ENCODE data around the gene CCT2.

Gene CCT2

GRCh38 chr12:69648476-69648875 lies 63.2 kb downstream of the CCT2 start:
- TF ChIP-seq CTCF (conservative IDR thresholded peaks at IDR 0.05; ENCODE audit: low read depth, low read length): no peak
- H3K4me3 ChIP-seq (ENCODE audit: low read depth, low read length): no peak overlapping the region
- DNase-seq (ENCODE audit: low read depth): peak; percentile 85

GRCh38 chr12:69649529-69649928 lies 64.3 kb downstream of the CCT2 start:
- H3K4me3 ChIP-seq (ENCODE audit: low read depth, low read length): no peak overlapping the region
- peak; percentile 13 for TF ChIP-seq CTCF (conservative IDR thresholded peaks at IDR 0.05; ENCODE audit: low read depth, low read length)
- DNase-seq (ENCODE audit: low read depth): no peak

All from choroid plexus epithelial cell (primary cell).